PC-3 (cell line): ENCODE results near the gene PTPRF.

Experiments used
- EZH2 ChIP-seq: fragments of 300-600 bp; sonication (generic); IDR thresholded peaks from one replicate; pipeline ENCODE4 v1.6.1; 2017; ENCODE audit warnings: antibody characterized with exemption, mild to moderate bottlenecking, low read length; ENCODE audit not compliant: unreplicated experiment
- TF ChIP-seq, protein P1 (sequence below): fragments of 300-600 bp; sonication (generic); conservative IDR thresholded peaks from 2 replicates; pipeline ENCODE4 v1.5.1; 2017; ENCODE audit warnings: antibody characterized with exemption, low read depth, mild to moderate bottlenecking, low read length

DNA sequence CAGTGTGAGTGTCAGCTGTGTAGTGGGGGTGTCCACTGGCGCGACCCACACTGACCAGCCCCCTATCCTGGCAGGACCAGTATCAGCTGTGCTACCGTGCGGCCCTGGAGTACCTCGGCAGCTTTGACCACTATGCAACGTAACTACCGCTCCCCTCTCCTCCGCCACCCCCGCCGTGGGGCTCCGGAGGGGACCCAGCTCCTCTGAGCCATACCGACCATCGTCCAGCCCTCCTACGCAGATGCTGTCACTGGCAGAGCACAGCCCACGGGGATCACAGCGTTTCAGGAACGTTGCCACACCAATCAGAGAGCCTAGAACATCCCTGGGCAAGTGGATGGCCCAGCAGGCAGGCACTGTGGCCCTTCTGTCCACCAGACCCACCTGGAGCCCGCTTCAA lies 91.2 kb downstream of the PTPRF start:
- TF ChIP-seq, protein P1, sequence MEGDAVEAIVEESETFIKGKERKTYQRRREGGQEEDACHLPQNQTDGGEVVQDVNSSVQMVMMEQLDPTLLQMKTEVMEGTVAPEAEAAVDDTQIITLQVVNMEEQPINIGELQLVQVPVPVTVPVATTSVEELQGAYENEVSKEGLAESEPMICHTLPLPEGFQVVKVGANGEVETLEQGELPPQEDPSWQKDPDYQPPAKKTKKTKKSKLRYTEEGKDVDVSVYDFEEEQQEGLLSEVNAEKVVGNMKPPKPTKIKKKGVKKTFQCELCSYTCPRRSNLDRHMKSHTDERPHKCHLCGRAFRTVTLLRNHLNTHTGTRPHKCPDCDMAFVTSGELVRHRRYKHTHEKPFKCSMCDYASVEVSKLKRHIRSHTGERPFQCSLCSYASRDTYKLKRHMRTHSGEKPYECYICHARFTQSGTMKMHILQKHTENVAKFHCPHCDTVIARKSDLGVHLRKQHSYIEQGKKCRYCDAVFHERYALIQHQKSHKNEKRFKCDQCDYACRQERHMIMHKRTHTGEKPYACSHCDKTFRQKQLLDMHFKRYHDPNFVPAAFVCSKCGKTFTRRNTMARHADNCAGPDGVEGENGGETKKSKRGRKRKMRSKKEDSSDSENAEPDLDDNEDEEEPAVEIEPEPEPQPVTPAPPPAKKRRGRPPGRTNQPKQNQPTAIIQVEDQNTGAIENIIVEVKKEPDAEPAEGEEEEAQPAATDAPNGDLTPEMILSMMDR = no peak
- TF ChIP-seq EZH2 = no peak
